HEK293T (cell line): ENCODE results near the gene SLX4IP.

ENCODE experiments used
- ARNT ChIP-seq: fragments of 450-650 bp; IDR thresholded peaks from 2 replicates; pipeline ENCODE4 v1.6.1; 2017; ENCODE audit warnings: mild to moderate bottlenecking
- BHLHE40 ChIP-seq: fragments of 450-650 bp; IDR thresholded peaks from 2 replicates; pipeline ENCODE4 v1.6.1; 2016; ENCODE audit warnings: mild to moderate bottlenecking, moderate library complexity, borderline replicate concordance
- CTBP1 ChIP-seq: fragments of 450-650 bp; IDR thresholded peaks from 2 replicates; pipeline ENCODE4 v1.6.1; 2016; ENCODE audit warnings: borderline replicate concordance
- ELF4 ChIP-seq: fragments of 450-650 bp; IDR thresholded peaks from 2 replicates; pipeline ENCODE4 v1.6.1; 2017; ENCODE audit warnings: antibody characterized with exemption
- FOXA1 ChIP-seq: fragments of 450-650 bp; IDR thresholded peaks from 2 replicates; pipeline ENCODE4 v1.6.1; 2016; ENCODE audit warnings: mild to moderate bottlenecking
- FOXM1 ChIP-seq: fragments of 450-650 bp; IDR thresholded peaks from 2 replicates; pipeline ENCODE4 v1.6.1; 2017; ENCODE audit warnings: mild to moderate bottlenecking, borderline replicate concordance
- L3MBTL2 ChIP-seq: fragments of 450-650 bp; conservative IDR thresholded peaks from 2 replicates; pipeline ENCODE4 v1.6.1; 2016; ENCODE audit warnings: mild to moderate bottlenecking
- NFRKB ChIP-seq: fragments of 450-650 bp; IDR thresholded peaks from 2 replicates; pipeline ENCODE4 v1.6.1; 2016; ENCODE audit warnings: mild to moderate bottlenecking, moderate library complexity
- SP1 ChIP-seq: fragments of 450-650 bp; IDR thresholded peaks from 2 replicates; pipeline ENCODE4 v1.6.1; 2017
- SUZ12 ChIP-seq: fragments of 450-650 bp; IDR thresholded peaks from 2 replicates; pipeline ENCODE4 v1.6.1; 2016; ENCODE audit warnings: mild to moderate bottlenecking
- TARDBP ChIP-seq: fragments of 450-650 bp; IDR thresholded peaks from 2 replicates; pipeline ENCODE4 v1.6.1; 2016
- ZNF384 ChIP-seq: fragments of 450-650 bp; IDR thresholded peaks from 2 replicates; pipeline ENCODE4 v1.6.1; 2016

DNA sequence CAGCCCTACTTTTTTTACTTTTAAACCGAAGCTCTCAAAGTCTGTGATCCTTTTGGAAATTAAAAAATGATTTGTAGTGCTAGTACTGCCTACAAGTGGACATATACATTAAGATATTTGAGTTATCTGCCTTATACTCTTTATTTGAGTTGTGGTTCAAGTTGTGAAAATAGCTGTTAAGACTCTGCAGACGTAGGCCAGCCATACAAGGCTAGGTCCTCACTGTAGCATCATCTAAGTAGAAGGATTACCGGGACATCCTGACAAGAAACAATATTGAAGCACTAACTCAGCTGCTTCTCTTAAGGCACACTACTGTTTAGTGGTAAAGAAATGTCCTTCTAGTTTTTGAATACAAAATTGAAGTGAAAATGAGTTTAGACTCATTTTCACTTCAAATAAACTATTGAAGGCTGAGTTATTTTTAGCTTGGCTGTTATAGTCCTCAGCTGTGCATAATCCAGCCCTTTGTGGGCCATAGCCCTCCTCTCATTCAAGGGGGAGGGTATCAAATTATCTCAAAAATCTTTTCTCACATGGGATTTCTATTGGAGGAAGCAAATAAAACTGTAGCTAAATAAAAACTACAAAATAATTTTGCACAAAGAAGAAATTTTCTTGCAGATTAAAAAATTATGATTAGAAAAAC, 170.6 kb downstream of the SLX4IP start:
- TF ChIP-seq FOXM1 (no peak), L3MBTL2 (no peak), BHLHE40 (no peak), NFRKB (no peak), CTBP1 (no peak), SUZ12 (no peak), ELF4 (no peak), SP1 (no peak), FOXA1 (no peak), ZNF384 (no peak), ARNT (no peak), TARDBP (no peak)
